HepG2 (cell line): ENCODE measurements around the gene ZNF23. TPM values are rescaled to one million over a fixed set of nuclear protein-coding genes. Genes with fewer than 3 reads are reported as not detected.

ENCODE experiments used
- CCDC6 ChIP-seq: sonication (generic); formaldehyde crosslinking; IDR thresholded peaks from 2 replicates; pipeline ENCODE4 v1.8.1; 2022; ENCODE audit warnings: mild to moderate bottlenecking, missing genetic modification reagents, moderate library complexity
- CEBPG ChIP-seq: IDR thresholded peaks from 2 replicates; pipeline ENCODE4 v1.6.1; 2016
- CHD4 ChIP-seq: fragments of 200-600 bp; sonication (generic); IDR thresholded peaks from 2 replicates; pipeline ENCODE4 v1.7.0; 2017; ENCODE audit warnings: mild to moderate bottlenecking, low read length, borderline replicate concordance
- ETV5 ChIP-seq: IDR thresholded peaks from 2 replicates; pipeline ENCODE4 v1.6.1; 2018; ENCODE audit warnings: missing biosample characterization, missing genetic modification reagents, inconsistent platforms, borderline replicate concordance
- KLF12 ChIP-seq: sonication (generic); formaldehyde crosslinking; IDR thresholded peaks from 2 replicates; pipeline ENCODE4 v1.4.0; 2020; ENCODE audit warnings: missing genetic modification reagents, borderline replicate concordance
- NFRKB ChIP-seq: fragments of 450-650 bp; IDR thresholded peaks from 2 replicates; pipeline ENCODE4 v1.6.1; 2017
- POGZ ChIP-seq: sonication (generic); formaldehyde crosslinking; IDR thresholded peaks from 2 replicates; pipeline ENCODE4 v1.4.0; 2020; ENCODE audit warnings: mild to moderate bottlenecking, missing genetic modification reagents
- RARA ChIP-seq: IDR thresholded peaks from 2 replicates; pipeline ENCODE4 v1.6.1; 2016; ENCODE audit warnings: missing genetic modification reagents, missing compliant biosample characterization
- RFXAP ChIP-seq: sonication (generic); formaldehyde crosslinking; IDR thresholded peaks from 2 replicates; pipeline ENCODE4 v1.4.0; 2020; ENCODE audit warnings: missing genetic modification reagents, borderline replicate concordance
- TBX3 ChIP-seq: fragments of 450-650 bp; IDR thresholded peaks from 2 replicates; pipeline ENCODE4 v1.6.1; 2017; ENCODE audit warnings: antibody characterized with exemption, mild to moderate bottlenecking, inconsistent platforms, borderline replicate concordance
- YEATS2 ChIP-seq: sonication (generic); formaldehyde crosslinking; IDR thresholded peaks from 2 replicates; pipeline ENCODE4 v1.4.0; 2020; ENCODE audit warnings: missing genetic modification reagents, borderline replicate concordance
- ZNF264 ChIP-seq: sonication (generic); formaldehyde crosslinking; IDR thresholded peaks from 2 replicates; pipeline ENCODE4 v1.4.0; 2020; ENCODE audit warnings: missing genetic modification reagents
- ZNF335 ChIP-seq: sonication (generic); formaldehyde crosslinking; IDR thresholded peaks from 2 replicates; pipeline ENCODE4 v1.4.0; 2020; ENCODE audit warnings: missing genetic modification reagents
- ZSCAN12 ChIP-seq: sonication (generic); formaldehyde crosslinking; IDR thresholded peaks from 2 replicates; pipeline ENCODE4 v1.9.0; 2021; ENCODE audit warnings: mild to moderate bottlenecking, missing genetic modification reagents
- ZSCAN29 ChIP-seq: sonication (generic); formaldehyde crosslinking; conservative IDR thresholded peaks from 2 replicates; pipeline ENCODE4 v1.4.0; 2020; ENCODE audit warnings: mild to moderate bottlenecking, missing genetic modification reagents
- ZZZ3 ChIP-seq: sonication (generic); formaldehyde crosslinking; IDR thresholded peaks from 2 replicates; pipeline ENCODE4 v1.4.0; 2020; ENCODE audit warnings: missing genetic modification reagents, mild to moderate bottlenecking, borderline replicate concordance
- polyA plus RNA-seq, 8 experiments: library from polyadenylated mRNA; depleted of rRNA in 3 of 8; stranded (reverse) in 7 of 8; unstranded in 1 of 8; fragments of >200 nt; fragmentation: Illumina TruSeq in 4 of 8; extraction: Trizol in 4 of 8; gene quantifications; 2 replicates each; pipeline versions ENCODE4 v1.2.1 to v1.2.3, GENCODE V29; 2011 to 2016; ENCODE audit warnings: low read depth in 4 of 8, missing spikeins in 1 of 8, mixed read lengths in 1 of 8; ENCODE audit not compliant: insufficient read depth in 1 of 8
- total RNA-seq, 5 experiments: library from RNA; depleted of rRNA; stranded (reverse); fragments of >200 nt; fragmentation: Illumina TruSeq; extraction: Trizol; gene quantifications; 2 replicates each; pipeline ENCODE4 v1.2.3, GENCODE V29; 2016; ENCODE audit warnings: low read depth in 1 of 5
- TF ChIP-seq, protein P1 (sequence below): sonication (generic); formaldehyde crosslinking; IDR thresholded peaks from 2 replicates; pipeline ENCODE4 v1.5.1; 2020; ENCODE audit warnings: mild to moderate bottlenecking, missing genetic modification reagents, borderline replicate concordance
- TF ChIP-seq, protein P2 (sequence below): sonication (generic); formaldehyde crosslinking; IDR thresholded peaks from 2 replicates; pipeline ENCODE4 v1.4.0; 2020; ENCODE audit warnings: missing genetic modification reagents, borderline replicate concordance
- TF ChIP-seq, protein P3 (sequence below): sonication (generic); formaldehyde crosslinking; IDR thresholded peaks from 2 replicates; pipeline ENCODE4 v1.4.0; 2020; ENCODE audit warnings: missing genetic modification reagents

The ZNF23 gene
- total and polyA plus RNA-seq, 2 of the 13 experiments (the other 11 are each of a cell fraction or from before 2014, with no cell fraction given) = 8.6 to 12.2 TPM

- TF ChIP-seq ZZZ3 (CRISPR knock-in tag) (peak; percentile 100), ZSCAN12 (CRISPR knock-in tag) (0 out of 2 replicates have a peak, but pooled peaks have one; percentile 49), CEBPG (peak; percentile 52; the same call in 1 of the 2 replicates), RFXAP (CRISPR knock-in tag) (peak; percentile 92), ZNF335 (CRISPR knock-in tag) (0 out of 2 replicates have a peak, but pooled peaks have one; percentile 83), POGZ (peak; percentile 97), ZSCAN29 (CRISPR knock-in tag) (no peak; the same call in 1 of the 2 replicates), ETV5 (peak; percentile 86), NFRKB (no peak), ZNF264 (peak; percentile 52; the same call in 1 of the 2 replicates), CHD4 (no peak), TBX3 (peak; percentile 47; the same call in 1 of the 2 replicates), YEATS2 (CRISPR knock-in tag) (peak; percentile 99), CCDC6 (CRISPR knock-in tag) (peak; percentile 94), KLF12 (CRISPR knock-in tag) (peak; percentile 94; the same call in 1 of the 2 replicates), RARA (CRISPR knock-in tag) (peak; percentile 47; the same call in 1 of the 2 replicates)
- TF ChIP-seq, protein P1, sequence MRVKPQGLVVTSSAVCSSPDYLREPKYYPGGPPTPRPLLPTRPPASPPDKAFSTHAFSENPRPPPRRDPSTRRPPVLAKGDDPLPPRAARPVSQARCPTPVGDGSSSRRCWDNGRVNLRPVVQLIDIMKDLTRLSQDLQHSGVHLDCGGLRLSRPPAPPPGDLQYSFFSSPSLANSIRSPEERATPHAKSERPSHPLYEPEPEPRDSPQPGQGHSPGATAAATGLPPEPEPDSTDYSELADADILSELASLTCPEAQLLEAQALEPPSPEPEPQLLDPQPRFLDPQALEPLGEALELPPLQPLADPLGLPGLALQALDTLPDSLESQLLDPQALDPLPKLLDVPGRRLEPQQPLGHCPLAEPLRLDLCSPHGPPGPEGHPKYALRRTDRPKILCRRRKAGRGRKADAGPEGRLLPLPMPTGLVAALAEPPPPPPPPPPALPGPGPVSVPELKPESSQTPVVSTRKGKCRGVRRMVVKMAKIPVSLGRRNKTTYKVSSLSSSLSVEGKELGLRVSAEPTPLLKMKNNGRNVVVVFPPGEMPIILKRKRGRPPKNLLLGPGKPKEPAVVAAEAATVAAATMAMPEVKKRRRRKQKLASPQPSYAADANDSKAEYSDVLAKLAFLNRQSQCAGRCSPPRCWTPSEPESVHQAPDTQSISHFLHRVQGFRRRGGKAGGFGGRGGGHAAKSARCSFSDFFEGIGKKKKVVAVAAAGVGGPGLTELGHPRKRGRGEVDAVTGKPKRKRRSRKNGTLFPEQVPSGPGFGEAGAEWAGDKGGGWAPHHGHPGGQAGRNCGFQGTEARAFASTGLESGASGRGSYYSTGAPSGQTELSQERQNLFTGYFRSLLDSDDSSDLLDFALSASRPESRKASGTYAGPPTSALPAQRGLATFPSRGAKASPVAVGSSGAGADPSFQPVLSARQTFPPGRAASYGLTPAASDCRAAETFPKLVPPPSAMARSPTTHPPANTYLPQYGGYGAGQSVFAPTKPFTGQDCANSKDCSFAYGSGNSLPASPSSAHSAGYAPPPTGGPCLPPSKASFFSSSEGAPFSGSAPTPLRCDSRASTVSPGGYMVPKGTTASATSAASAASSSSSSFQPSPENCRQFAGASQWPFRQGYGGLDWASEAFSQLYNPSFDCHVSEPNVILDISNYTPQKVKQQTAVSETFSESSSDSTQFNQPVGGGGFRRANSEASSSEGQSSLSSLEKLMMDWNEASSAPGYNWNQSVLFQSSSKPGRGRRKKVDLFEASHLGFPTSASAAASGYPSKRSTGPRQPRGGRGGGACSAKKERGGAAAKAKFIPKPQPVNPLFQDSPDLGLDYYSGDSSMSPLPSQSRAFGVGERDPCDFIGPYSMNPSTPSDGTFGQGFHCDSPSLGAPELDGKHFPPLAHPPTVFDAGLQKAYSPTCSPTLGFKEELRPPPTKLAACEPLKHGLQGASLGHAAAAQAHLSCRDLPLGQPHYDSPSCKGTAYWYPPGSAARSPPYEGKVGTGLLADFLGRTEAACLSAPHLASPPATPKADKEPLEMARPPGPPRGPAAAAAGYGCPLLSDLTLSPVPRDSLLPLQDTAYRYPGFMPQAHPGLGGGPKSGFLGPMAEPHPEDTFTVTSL = no peak
- TF ChIP-seq, protein P2, sequence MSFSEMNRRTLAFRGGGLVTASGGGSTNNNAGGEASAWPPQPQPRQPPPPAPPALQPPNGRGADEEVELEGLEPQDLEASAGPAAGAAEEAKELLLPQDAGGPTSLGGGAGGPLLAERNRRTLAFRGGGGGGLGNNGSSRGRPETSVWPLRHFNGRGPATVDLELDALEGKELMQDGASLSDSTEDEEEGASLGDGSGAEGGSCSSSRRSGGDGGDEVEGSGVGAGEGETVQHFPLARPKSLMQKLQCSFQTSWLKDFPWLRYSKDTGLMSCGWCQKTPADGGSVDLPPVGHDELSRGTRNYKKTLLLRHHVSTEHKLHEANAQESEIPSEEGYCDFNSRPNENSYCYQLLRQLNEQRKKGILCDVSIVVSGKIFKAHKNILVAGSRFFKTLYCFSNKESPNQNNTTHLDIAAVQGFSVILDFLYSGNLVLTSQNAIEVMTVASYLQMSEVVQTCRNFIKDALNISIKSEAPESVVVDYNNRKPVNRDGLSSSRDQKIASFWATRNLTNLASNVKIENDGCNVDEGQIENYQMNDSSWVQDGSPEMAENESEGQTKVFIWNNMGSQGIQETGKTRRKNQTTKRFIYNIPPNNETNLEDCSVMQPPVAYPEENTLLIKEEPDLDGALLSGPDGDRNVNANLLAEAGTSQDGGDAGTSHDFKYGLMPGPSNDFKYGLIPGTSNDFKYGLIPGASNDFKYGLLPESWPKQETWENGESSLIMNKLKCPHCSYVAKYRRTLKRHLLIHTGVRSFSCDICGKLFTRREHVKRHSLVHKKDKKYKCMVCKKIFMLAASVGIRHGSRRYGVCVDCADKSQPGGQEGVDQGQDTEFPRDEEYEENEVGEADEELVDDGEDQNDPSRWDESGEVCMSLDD (CRISPR knock-in tag) = no peak
- TF ChIP-seq, protein P3, sequence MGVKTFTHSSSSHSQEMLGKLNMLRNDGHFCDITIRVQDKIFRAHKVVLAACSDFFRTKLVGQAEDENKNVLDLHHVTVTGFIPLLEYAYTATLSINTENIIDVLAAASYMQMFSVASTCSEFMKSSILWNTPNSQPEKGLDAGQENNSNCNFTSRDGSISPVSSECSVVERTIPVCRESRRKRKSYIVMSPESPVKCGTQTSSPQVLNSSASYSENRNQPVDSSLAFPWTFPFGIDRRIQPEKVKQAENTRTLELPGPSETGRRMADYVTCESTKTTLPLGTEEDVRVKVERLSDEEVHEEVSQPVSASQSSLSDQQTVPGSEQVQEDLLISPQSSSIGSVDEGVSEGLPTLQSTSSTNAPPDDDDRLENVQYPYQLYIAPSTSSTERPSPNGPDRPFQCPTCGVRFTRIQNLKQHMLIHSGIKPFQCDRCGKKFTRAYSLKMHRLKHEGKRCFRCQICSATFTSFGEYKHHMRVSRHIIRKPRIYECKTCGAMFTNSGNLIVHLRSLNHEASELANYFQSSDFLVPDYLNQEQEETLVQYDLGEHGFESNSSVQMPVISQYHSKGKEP (CRISPR knock-in tag) = peak; percentile 73; the same call in 1 of the 2 replicates
Observed at GRCh38 chr16:71461686-71462648, at the start of gene ZNF23 (continued).
